Eye (tissue), 1 donor: ENCODE results near the gene NYNRIN.
"Not testable (repeated sequence)": the region's sequence is repeated elsewhere in the genome, so short reads cannot be mapped to it uniquely, and the experiment has no call there.

Source experiments
- DNase-seq: peaks from one replicate; pipeline ENCODE4 v3.0.0-alpha.2; 2015

Gene NYNRIN

DNA sequence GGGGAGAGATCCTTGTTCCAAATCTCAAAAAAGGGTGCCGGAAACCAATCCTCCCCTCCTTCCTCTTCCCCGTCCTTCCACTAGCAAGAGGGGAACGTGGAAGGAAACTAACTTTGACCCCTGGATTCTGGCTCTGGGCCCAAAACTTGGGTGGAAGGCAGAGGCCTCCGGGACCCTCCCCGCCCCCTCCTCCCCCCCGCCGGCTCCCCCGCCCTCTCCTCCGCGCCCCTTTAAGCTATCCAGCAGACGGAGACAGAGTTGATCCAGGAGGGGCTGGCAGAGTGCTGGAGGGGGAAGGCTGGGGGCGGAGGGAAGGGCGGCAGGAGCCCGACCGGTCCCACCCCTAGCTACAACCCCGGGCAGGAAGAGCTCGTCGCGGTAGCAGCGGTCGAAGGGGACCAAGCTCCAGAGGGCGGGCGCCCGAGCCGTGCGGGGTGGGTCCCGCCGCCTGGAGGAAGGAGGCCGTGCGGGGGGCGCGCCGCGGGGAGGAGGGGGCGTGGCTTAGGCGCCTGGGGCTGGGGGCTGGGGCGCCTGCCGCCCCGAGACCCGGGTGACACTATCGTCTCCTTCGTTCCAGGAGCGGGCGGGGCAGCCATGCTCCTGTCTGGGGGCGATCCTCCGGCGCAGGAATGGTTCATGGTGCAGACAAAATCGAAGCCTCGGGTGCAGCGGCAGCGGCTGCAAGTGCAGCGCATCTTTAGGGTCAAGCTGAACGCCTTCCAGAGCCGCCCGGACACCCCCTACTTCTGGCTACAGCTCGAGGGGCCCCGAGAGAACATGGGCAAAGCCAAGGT, at the start of gene NYNRIN:
NYNRIN (plus strand) TSS at position 351 of the 794 bp plus-strand sequence; CDS start at position 595, 244 bp downstream.
- DNase-seq: peak; percentile 88

- DNase-seq: no peak
Observed at GRCh38 chr14:24349742-24350141, 49.1 kb upstream of the NYNRIN start.

- no peak for DNase-seq
Observed at GRCh38 chr14:24351517-24351916, 47.3 kb upstream of the NYNRIN start.

GRCh38 chr14:24353559-24354481, 45.0 kb upstream of the NYNRIN start:
- DNase-seq: no peak

DNA sequence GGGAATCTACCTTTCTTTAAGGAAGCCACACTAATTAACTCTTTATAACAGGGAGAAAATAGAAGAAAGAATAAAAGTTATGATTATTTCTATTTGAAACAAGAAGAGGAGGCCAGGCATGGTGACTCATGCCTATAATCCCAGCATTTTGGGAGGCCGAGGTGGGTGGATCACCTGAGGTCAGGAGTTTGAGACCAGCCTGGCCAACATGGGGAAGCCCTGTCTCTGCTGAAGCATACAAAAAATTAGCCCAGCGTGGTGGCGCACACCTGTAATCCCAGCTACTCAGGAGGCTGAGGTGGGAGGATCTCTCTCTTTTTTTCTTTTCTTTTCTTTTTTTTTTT, 44.3 kb upstream of the NYNRIN start:
- DNase-seq: not testable (repeated sequence)

DNA sequence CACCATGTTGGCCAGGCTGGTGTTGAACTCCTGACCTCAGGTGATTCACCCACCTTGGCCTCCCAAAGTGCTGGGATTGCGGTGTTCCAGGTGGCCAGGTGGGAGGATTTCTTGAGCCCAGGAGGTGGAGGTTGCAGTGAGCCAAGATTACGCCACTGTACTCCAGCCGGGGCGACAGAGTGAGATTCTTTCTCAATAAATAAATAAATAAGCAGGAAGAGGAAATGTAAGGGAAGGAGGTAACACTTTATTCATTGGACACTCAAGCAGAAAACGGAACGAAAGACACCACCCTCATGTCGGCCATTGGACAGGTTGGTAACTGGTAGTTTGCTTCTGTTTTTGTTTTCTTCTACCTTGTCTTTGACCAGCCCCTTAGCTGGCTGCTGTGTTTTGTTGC, 43.8 kb upstream of the NYNRIN start:
- DNase-seq: no peak

DNA sequence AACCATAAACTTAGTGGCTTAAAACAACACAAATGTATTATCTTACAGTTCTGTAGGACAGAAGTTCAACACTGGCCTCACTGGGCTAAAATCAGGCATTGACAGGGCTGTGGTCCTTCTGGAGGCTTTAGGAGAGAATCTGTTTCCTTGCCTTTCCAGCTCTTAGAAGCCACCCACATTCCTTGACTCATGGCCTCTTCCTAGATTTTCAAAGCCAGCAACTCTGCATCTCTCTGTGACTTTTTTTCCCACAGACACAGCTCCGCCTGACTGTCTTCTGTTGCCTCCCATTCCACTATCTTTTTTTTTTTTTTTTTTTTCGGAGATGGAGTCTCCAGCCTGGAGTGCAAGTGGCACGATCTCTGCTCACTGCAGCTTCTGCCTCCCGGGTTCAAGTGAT, 42.6 kb upstream of the NYNRIN start:
- no peak for DNase-seq

DNA sequence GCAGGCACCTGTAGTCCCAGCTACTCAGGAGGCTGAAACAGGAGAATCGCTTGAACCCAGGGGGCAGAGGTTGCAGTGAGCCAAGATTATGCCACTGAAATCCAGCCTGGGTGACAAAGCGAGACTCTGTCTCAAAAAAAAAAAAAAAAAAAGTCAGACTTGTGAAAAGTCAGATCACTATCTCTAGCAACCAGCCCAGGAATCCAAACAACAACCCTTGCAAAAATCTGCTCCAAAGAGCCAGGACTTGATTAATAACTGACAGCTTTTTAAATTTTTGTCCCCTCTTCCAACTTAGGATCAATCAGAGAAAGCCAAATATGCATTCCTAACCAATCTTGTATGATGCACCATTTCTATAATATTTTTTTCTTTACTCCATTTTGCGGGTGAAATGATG, 38.5 kb upstream of the NYNRIN start:
- no peak for DNase-seq

GRCh38 chr14:24361326-24361725, 37.5 kb upstream of the NYNRIN start:
- no peak for DNase-seq

DNA sequence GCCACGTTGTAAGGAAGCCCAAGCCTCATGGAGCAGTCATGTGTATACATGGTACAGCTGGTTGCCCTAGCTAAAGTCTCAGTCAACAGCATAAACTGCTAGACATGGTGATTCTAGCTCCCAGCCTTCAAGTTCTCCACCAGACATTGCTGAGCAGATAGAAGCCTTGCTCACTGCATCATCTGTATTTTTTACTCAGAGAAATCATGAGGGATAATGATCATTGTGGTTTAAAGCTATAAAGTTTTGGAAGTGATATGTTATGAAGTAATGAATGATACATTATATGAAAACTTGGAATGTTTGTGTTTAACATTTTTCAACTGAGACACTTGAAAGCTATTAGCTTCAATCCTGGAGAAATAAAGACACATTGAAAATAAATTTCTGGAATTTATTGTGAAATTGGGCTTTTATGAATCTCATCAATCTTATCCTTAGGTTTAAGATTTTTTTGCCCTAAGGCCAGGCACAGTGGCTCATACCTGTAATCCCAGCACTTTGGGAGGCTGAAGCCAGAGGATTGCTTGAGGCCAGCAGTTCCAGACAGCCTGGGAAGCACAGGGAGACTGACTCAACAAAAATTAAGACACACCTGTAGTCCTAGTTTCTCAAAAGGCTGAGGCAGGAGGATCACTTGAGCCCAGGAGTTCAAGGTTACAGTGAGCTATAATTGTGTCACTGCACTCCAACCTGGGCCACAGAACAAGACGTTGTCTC, 36.4 kb upstream of the NYNRIN start:
- DNase-seq: no peak

GRCh38 chr14:24363401-24363800, 35.4 kb upstream of the NYNRIN start:
- no peak for DNase-seq

DNA sequence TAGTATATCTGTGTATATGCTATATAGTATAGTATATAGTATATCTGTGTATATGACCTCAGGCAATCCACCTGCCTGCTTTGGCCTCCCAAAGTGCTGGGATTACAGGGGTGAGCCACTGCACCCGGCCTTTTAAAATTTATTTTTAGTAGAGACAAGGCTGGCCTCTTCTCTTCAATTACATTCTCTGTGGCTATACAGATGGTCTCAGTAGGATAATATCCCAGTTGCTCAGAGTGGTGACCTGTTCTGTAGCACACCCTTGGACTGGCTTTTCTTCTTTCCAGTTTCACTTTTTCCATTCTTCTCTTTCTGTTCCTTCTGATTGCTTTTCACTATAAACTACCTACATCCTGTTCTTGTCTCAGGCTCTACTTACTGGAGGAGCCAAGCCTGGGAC, 34.0 kb upstream of the NYNRIN start:
- no peak for DNase-seq

DNA sequence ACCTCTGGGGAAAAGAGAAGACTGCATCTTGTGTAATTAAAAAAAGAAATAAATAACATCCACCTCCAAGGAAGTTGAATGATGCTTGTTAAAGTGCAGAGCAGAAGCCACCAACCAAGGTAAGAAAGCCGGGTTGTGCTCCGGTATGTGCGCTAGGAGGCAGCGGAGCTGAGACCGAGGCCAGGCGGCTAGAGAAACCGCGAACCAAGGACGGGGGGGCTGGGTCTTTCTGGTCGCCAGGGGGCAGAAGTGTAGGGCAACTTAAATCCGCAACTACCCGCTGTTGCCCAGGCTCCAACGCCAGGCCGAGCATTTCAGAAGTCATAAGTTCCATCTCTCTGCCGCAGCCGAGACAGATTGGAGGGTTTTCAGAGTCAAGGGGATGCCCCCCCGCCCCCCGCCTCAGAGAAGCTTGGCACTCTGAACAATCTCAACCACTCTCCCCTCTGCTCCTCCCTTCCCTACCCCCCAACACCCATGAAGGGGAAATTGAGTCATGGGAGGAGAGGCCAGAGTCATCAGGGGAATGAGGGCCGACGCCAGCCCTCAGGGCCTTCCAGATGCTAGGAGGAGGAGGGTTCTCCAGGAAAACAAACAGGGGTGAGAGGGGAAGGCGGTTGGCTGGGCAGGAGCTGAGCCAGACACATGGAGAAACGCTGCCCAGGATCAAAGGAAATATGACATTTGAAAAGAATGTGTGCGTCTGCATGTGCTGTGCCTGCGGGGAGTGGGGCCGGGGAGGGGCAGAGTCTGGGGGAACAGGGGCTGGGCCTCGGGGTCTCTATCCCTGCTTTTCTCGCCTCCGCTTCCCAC, 33.0 kb upstream of the NYNRIN start:
- peak; percentile 95 for DNase-seq

DNA sequence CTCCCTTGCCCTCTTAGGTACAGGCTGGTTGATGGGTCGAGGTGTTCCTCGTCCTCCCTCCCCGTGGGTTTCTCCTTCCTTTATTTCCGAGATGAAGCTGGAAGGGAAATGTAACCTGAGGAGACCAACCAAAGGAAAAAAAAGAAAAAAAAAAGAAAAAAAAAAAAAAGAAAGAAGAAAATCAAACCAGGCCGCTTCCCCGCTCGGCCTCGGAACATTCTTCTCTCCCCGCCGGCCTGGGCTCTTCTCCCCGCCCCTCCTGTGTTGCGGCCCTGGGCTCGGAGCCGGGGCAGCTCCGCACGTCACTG, 32.4 kb upstream of the NYNRIN start:
- DNase-seq: no peak

- peak; percentile 97 for DNase-seq
Observed at GRCh38 chr14:24366721-24367513, 31.9 kb upstream of the NYNRIN start.

DNA sequence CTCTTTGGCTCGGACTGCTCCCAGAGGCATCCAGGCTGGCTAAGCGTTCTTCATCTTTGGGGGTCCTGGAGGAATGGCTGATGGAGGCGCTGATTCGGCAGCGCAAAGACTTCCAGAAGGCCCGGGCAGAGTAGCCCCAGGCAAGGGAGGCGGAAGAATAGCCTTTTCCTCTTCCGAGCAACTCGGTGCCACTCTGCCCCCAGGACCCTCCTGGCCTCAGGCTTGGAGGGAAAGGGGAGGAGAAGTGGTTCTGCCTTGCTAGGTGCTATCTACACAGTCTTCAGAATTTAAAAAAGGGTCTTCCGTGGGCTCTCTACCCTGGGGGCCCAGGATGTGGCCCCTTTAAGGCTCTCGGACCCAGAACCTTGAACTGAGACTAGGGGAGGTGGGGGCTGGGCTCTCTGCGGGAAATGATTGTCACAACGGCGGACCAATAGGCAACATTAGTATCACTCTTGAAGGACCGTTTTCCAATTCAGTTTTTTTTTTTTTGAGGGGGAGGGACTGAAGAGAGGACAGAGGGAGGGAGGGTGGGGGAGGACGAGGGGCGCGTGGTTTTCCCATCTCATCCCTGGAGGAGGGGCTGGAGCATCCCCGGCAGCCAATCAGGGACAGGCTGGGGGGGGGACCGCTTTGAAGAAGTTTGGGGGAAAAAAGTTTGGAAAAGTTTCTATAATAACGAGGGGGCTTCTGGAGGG, 31.1 kb upstream of the NYNRIN start, which contains the start of gene NFATC4:
NFATC4 (plus strand) TSS at position 671 of the 698 bp plus-strand sequence. CDS start 157 bp downstream, outside the sequence.
- peak; percentile 97 for DNase-seq

GRCh38 chr14:24368212-24368561, 30.6 kb upstream of the NYNRIN start:
- DNase-seq: no peak

GRCh38 chr14:24368562-24369252, 30.1 kb upstream of the NYNRIN start:
- peak; percentile 95 for DNase-seq

GRCh38 chr14:24369463-24369862, 29.3 kb upstream of the NYNRIN start:
- no peak for DNase-seq

DNA sequence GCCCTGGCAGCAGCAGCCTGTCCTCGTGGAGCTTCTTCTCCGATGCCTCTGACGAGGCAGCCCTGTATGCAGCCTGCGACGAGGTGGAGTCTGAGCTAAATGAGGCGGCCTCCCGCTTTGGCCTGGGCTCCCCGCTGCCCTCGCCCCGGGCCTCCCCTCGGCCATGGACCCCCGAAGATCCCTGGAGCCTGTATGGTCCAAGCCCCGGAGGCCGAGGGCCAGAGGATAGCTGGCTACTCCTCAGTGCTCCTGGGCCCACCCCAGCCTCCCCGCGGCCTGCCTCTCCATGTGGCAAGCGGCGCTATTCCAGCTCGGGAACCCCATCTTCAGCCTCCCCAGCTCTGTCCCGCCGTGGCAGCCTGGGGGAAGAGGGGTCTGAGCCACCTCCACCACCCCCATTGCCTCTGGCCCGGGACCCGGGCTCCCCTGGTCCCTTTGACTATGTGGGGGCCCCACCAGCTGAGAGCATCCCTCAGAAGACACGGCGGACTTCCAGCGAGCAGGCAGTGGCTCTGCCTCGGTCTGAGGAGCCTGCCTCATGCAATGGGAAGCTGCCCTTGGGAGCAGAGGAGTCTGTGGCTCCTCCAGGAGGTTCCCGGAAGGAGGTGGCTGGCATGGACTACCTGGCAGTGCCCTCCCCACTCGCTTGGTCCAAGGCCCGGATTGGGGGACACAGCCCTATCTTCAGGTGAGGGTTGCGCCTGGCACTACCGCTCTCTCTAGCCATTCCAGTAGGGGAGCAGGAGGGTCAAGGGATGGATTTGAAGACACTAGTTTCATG, 28.7 kb upstream of the NYNRIN start:
- no peak for DNase-seq
